Testis (tissue), 3 donors: ENCODE results near the gene RSF1. TPM values are rescaled to one million over a fixed set of nuclear protein-coding genes. Genes with fewer than 3 reads are reported as not detected.

Source experiments
- DNase-seq: peaks from one replicate; pipeline ENCODE4 v3.0.0-alpha.2; 2019
- H3K27ac ChIP-seq, 2 donors: fragments of 200-600 bp; sonication (generic); one replicate each; pipeline ENCODE4 v1.5.1; 2019
- H3K27me3 ChIP-seq: fragments of 200-600 bp; sonication (generic); one replicate; pipeline ENCODE4 v1.5.1; 2019
- H3K36me3 ChIP-seq: fragments of 200-600 bp; sonication (generic); one replicate; pipeline ENCODE4 v1.5.1; 2017; ENCODE audit warnings: low read depth; ENCODE audit errors: missing control alignments
- H3K4me1 ChIP-seq: fragments of 200-600 bp; sonication (generic); one replicate; pipeline ENCODE4 v1.5.1; 2019
- H3K4me3 ChIP-seq, 2 donors: fragments of 200-600 bp; sonication (generic); one replicate each; pipeline ENCODE4 v1.5.1; 2017 to 2019
- H3K9me3 ChIP-seq: fragments of 200-600 bp; sonication (generic); one replicate; pipeline ENCODE4 v1.5.1; 2017
- POLR2A ChIP-seq: fragments of 450-650 bp; IDR thresholded peaks from one replicate; pipeline ENCODE4 v1.6.1; 2017; ENCODE audit warnings: antibody characterized with exemption, mild to moderate bottlenecking, moderate library complexity
- WGBS, 2 donors: methylation state at CpG; one replicate each; pipeline ENCODE4 v1.1.5; 2018; 5-methylcytosine and 5-hydroxymethylcytosine counted together
- intact Hi-C: fragments of 100-400 bp; cut with DNase I; formaldehyde crosslinking; loops from one replicate; pipeline ENCODE4 v1.15.1; 2023; ENCODE audit warnings: low total_unique reads
- polyA plus RNA-seq: library from polyadenylated mRNA; stranded (reverse); fragments of 350-450 nt; fragmentation: Illumina TruSeq; extraction: RNeasy Lipid Tissue Mini Kit (QIAGEN cat#74804); gene quantifications from one replicate; pipeline ENCODE4 v1.2.3, GENCODE V29; 2014; ENCODE audit warnings: low read depth, low replicate concordance; ENCODE audit not compliant: insufficient read depth
- total RNA-seq, 2 donors: library from RNA; depleted of rRNA; stranded (reverse); fragments of >200 nt; gene quantifications; one replicate each; pipeline ENCODE4 v1.2.3, GENCODE V29; 2016
- TF ChIP-seq, protein P1 (sequence below), 3 experiments: fragments of 450-650 bp in 2 of 3; fragments of 200-600 bp in 1 of 3; sonication (generic) in 1 of 3; IDR thresholded peaks; one replicate each; pipeline ENCODE4 v1.5.1; 2016 to 2019; ENCODE audit warnings: antibody characterized with exemption in 3 of 3, mild to moderate bottlenecking in 2 of 3, moderate library complexity in 1 of 3

Gene RSF1
- total and polyA plus RNA-seq, 3 donors from 2014 or later: 17.7 to 168 (median 94.6) TPM

DNA sequence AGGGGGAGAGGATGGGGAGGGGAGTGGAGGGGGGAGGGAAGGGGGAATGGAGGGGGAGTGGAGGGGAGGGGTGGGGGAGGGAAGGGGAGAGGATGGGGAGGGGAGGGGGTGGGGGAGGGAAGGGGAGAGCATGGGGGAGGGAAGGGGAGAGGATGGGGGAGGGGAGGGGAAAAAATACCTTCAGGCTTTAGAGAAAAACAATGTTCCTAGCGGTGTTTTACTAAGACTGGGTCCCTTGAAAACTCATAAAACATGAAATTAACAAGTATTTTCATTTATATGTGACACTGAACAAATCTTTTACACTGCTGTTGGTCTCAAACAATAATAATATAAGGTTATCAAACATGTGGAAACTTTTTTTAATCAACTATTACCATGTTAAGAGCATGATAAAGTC, 42.4 kb downstream of the RSF1 start:
- no peak for TF ChIP-seq POLR2A
- TF ChIP-seq, protein P1, sequence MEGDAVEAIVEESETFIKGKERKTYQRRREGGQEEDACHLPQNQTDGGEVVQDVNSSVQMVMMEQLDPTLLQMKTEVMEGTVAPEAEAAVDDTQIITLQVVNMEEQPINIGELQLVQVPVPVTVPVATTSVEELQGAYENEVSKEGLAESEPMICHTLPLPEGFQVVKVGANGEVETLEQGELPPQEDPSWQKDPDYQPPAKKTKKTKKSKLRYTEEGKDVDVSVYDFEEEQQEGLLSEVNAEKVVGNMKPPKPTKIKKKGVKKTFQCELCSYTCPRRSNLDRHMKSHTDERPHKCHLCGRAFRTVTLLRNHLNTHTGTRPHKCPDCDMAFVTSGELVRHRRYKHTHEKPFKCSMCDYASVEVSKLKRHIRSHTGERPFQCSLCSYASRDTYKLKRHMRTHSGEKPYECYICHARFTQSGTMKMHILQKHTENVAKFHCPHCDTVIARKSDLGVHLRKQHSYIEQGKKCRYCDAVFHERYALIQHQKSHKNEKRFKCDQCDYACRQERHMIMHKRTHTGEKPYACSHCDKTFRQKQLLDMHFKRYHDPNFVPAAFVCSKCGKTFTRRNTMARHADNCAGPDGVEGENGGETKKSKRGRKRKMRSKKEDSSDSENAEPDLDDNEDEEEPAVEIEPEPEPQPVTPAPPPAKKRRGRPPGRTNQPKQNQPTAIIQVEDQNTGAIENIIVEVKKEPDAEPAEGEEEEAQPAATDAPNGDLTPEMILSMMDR (IDR thresholded peaks at IDR 0.05): no peak
- no peak overlapping the region for H3K4me3 ChIP-seq
- no peak for DNase-seq
- H3K27me3 ChIP-seq: no peaks in the 10 kb centered on the region
- intact Hi-C loops: no loop called here
- 90 to 96% methylated on average over 1 of the region's 1 CpG for whole genome bisulfite sequencing, 2 donors
- no peaks in the 10 kb centered on the region for H3K4me1 ChIP-seq
- no peaks in the 10 kb centered on the region for H3K9me3 ChIP-seq
- no peak overlapping the region for H3K27ac ChIP-seq
- H3K36me3 ChIP-seq: no peaks in the 10 kb centered on the region

DNA sequence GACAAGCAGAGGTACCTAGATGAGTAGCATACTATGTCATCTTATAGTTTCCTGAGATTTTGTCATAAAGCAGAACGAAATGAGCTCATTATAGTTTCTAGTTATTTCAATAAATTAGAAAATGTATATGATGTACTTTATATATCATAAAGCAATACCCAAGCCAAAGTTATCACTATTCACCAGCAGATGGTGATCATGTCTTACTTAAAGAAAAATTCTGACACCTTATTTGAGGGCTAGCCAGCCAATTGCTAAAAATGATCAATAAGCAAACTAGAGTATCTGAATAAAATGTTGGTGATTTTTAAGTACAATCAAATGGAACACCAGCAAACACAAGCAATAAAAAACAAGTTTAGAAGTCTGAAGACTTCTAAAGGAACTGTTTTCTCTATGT, 44.1 kb downstream of the RSF1 start:
- Histone ChIP-seq H3K4me3 (no peak overlapping the region), H3K27me3 (no peaks in the 10 kb centered on the region), H3K9me3 (no peaks in the 10 kb centered on the region), H3K27ac (no peak overlapping the region), H3K36me3 (no peaks in the 10 kb centered on the region), H3K4me1 (no peaks in the 10 kb centered on the region)
- DNase-seq: no peak
- no peak for TF ChIP-seq POLR2A
- TF ChIP-seq, protein P1 (IDR thresholded peaks at IDR 0.05): no peak
- intact Hi-C loops: no loop called here
- 69 to 90% methylated on average over 1 of the region's 1 CpG for WGBS, 2 donors

DNA sequence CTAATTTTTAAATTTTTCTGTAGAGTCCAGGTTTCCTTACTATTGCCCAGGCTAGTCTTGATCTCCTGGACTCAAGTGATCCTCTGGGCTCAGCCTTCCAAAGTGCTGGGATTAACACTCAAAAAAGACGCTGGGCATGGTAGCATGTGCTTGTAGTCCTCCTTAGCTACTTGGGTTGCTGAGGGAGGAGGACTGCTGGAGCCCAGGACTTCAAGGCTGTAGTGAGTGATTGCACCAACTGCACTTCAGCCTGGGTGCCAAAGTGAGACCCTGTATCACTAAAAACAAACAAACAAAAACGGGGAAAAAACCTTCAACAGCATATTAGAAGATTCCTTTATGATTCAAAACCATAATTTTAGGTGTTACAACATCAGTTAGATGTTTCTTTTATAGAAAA, 44.6 kb downstream of the RSF1 start:
- Histone ChIP-seq H3K9me3 (no peaks in the 10 kb centered on the region), H3K27ac (no peak overlapping the region), H3K4me3 (no peak overlapping the region), H3K4me1 (no peaks in the 10 kb centered on the region), H3K27me3 (no peaks in the 10 kb centered on the region), H3K36me3 (no peaks in the 10 kb centered on the region)
- TF ChIP-seq, protein P1 (IDR thresholded peaks at IDR 0.05): no peak
- TF ChIP-seq POLR2A: no peak
- intact Hi-C loops: no loop called here
- DNase-seq: no peak
- WGBS, 2 donors: 48 to 56% methylated on average over 2 of the region's 2 CpGs

DNA sequence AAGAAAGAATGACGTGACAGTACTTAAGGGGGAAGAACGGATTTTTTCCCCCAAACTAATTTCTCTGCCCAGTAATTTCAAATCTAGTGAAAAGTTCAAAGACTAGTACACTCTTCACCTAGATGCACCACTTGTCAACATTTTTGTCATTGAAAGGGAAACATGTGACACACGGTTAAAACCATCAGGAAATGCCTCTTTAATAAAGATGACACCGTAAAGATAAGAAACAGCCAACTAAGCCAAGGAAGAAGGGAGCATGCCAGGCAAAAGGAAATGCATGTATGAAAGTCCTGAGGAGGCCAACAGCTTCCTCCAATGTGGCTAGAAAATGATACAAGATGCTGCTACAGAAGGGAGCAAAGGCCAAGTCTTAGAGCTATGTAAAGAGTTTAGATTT, 49.4 kb downstream of the RSF1 start:
- WGBS, 2 donors: 77 to 79% methylated on average over 4 of the region's 4 CpGs
- H3K4me3 ChIP-seq: no peak overlapping the region
- H3K27me3 ChIP-seq: no peaks in the 10 kb centered on the region
- TF ChIP-seq POLR2A: no peak
- H3K4me1 ChIP-seq: peaks cover 5% of the 10 kb centered on the region
- H3K27ac ChIP-seq: no peak overlapping the region
- intact Hi-C loops: no loop called here
- no peaks in the 10 kb centered on the region for H3K9me3 ChIP-seq
- H3K36me3 ChIP-seq: no peaks in the 10 kb centered on the region
- no peak for DNase-seq

DNA sequence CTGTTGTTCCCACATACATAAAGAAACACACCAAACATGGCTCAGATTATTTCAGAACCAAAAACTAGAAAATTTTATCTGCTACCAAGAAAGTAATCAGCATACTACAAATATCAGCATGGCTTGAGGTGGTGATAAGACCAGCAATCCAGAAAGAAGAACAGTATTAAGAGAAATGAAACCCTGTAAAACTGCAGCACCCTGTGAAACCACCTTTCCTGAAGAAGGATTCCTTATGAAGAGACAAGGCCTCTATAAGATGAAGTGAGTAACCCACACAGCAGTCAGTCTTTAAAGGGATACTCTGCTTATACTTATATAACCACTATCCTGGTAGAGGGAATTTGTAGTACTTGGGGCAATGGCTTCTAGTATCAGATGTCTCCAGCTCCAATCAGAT, 49.9 kb downstream of the RSF1 start:
- intact Hi-C loops: no loop called here
- DNase-seq: no peak
- TF ChIP-seq, protein P1 (IDR thresholded peaks at IDR 0.05): no peak
- no peak for TF ChIP-seq POLR2A
- Histone ChIP-seq H3K27me3 (no peaks in the 10 kb centered on the region), H3K36me3 (no peaks in the 10 kb centered on the region), H3K4me1 (peaks cover 5% of the 10 kb centered on the region), H3K9me3 (no peaks in the 10 kb centered on the region), H3K27ac (no peak overlapping the region), H3K4me3 (no peak overlapping the region)
